CD14-positive monocyte (primary cell): ENCODE results near the gene KRTAP5-11. TPM values are rescaled to one million over a fixed set of nuclear protein-coding genes. Genes with fewer than 3 reads are reported as not detected.
"Not testable (repeated sequence)": the region's sequence is repeated elsewhere in the genome, so short reads cannot be mapped to it uniquely, and the experiment has no call there.

ENCODE experiments used
- DNase-seq, 3 donors: peaks; one replicate each; pipeline ENCODE4 v3.0.0-alpha.2; 2011 to 2022
- H2AFZ ChIP-seq: 2 replicates; pipeline ENCODE4 v1.6.0; 2012; ENCODE audit warnings: mild to moderate bottlenecking, low read depth, low read length, inconsistent platforms; ENCODE audit not compliant: insufficient read depth, poor library complexity, severe bottlenecking
- H3K27ac ChIP-seq, 2 donors: 1 replicate in 1 of 2; 2 replicates in 1 of 2; pipeline ENCODE4 v1.5.1; 2012 to 2013; ENCODE audit warnings: low read length in 2 of 2, control low read depth in 1 of 2, inconsistent platforms in 1 of 2, low read depth in 1 of 2, mild to moderate bottlenecking in 1 of 2
- H3K27me3 ChIP-seq, 2 donors: one replicate each; pipeline versions ENCODE4 v1.6.0 to v1.6.1; 2011 to 2013; ENCODE audit warnings: low read length in 2 of 2; ENCODE audit not compliant: control insufficient read depth in 2 of 2, insufficient read depth in 2 of 2
- H3K36me3 ChIP-seq, 2 donors: replicated peaks in 1 of 2; 1 replicate in 1 of 2; 2 replicates in 1 of 2; pipeline versions ENCODE4 v1.5.1 to v1.6.1; 2012 to 2013; ENCODE audit warnings: low read length in 2 of 2, control low read depth in 1 of 2, inconsistent platforms in 1 of 2, mild to moderate bottlenecking in 1 of 2; ENCODE audit not compliant: insufficient read depth in 2 of 2, control insufficient read depth in 1 of 2
- H3K4me1 ChIP-seq, 2 donors: 1 replicate in 1 of 2; 2 replicates in 1 of 2; pipeline versions ENCODE4 v1.5.1 to v1.6.1; 2012 to 2013; ENCODE audit warnings: low read length in 2 of 2, control low read depth in 1 of 2, inconsistent platforms in 1 of 2, mild to moderate bottlenecking in 1 of 2, moderate library complexity in 1 of 2; ENCODE audit not compliant: insufficient read depth in 2 of 2, control insufficient read depth in 1 of 2
- H3K4me2 ChIP-seq: replicated peaks from 2 replicates; pipeline ENCODE3; 2012; ENCODE audit warnings: low read length, moderate library complexity, mild to moderate bottlenecking; ENCODE audit not compliant: poor library complexity, severe bottlenecking; ENCODE audit errors: extremely low read depth
- H3K4me3 ChIP-seq, 3 experiments: fragments of 200-600 bp in 1 of 3; sonication (generic) in 1 of 3; replicated peaks in 1 of 3; 1 replicate in 2 of 3; 2 replicates in 1 of 3; pipeline ENCODE4 v1.5.1; 2011 to 2013; ENCODE audit warnings: low read length in 3 of 3, mild to moderate bottlenecking in 3 of 3, control low read depth in 2 of 3, low read depth in 2 of 3, inconsistent platforms in 1 of 3, moderate library complexity in 1 of 3
- H3K79me2 ChIP-seq: 2 replicates; pipeline ENCODE4 v1.6.0; 2012; ENCODE audit warnings: mild to moderate bottlenecking, control low read depth, inconsistent platforms, low read length, moderate library complexity; ENCODE audit not compliant: insufficient read depth
- H3K9ac ChIP-seq: 2 replicates; pipeline ENCODE4 v1.6.0; 2017; ENCODE audit warnings: low read length, mild to moderate bottlenecking; ENCODE audit not compliant: insufficient read depth, poor library complexity, severe bottlenecking
- H3K9me3 ChIP-seq, 2 donors: replicated peaks in 1 of 2; 1 replicate in 1 of 2; 2 replicates in 1 of 2; pipeline versions ENCODE4 v1.5.1 to v1.6.1; 2012 to 2013; ENCODE audit warnings: low read length in 2 of 2, control low read depth in 1 of 2; ENCODE audit not compliant: control insufficient read depth in 1 of 2, insufficient read depth in 1 of 2
- H4K20me1 ChIP-seq: 2 replicates; pipeline ENCODE4 v1.6.0; 2012; ENCODE audit warnings: mild to moderate bottlenecking, low read length, control low read depth, moderate library complexity; ENCODE audit not compliant: insufficient read depth
- H3K27ac Mint-ChIP-seq, 7 donors: one replicate each; pipeline ENCODE4 v1.8.0; 2020; ENCODE audit warnings: mild to moderate bottlenecking in 7 of 7, mixed read lengths in 7 of 7, moderate library complexity in 6 of 7, inconsistent platforms in 2 of 7
- H3K27me3 Mint-ChIP-seq, 3 donors: one replicate each; pipeline ENCODE4 v1.8.0; 2021 to 2022; ENCODE audit warnings: low read depth in 3 of 3, mild to moderate bottlenecking in 3 of 3, mixed read lengths in 3 of 3, moderate library complexity in 3 of 3, inconsistent platforms in 1 of 3
- H3K36me3 Mint-ChIP-seq, 2 donors: one replicate each; pipeline ENCODE4 v1.8.0; 2020; ENCODE audit warnings: mixed read lengths in 2 of 2, inconsistent platforms in 1 of 2, mild to moderate bottlenecking in 1 of 2
- H3K4me1 Mint-ChIP-seq: one replicate; pipeline ENCODE4 v1.8.0; 2020; ENCODE audit warnings: mild to moderate bottlenecking, mixed read lengths
- H3K4me3 Mint-ChIP-seq, 2 donors: one replicate each; pipeline ENCODE4 v1.8.0; 2020; ENCODE audit warnings: mild to moderate bottlenecking in 2 of 2, mixed read lengths in 2 of 2, moderate library complexity in 1 of 2
- H3K9me3 Mint-ChIP-seq, 7 donors: one replicate each; pipeline ENCODE4 v1.8.0; 2020 to 2022; ENCODE audit warnings: mixed read lengths in 7 of 7, mild to moderate bottlenecking in 6 of 7, moderate library complexity in 6 of 7, inconsistent platforms in 2 of 7
- WGBS: methylation state at CpG from one replicate; pipeline ENCODE4 v1.1.5; 2013; ENCODE audit warnings: missing lambda C conversion rate; ENCODE audit not compliant: insufficient coverage; 5-methylcytosine and 5-hydroxymethylcytosine counted together
- intact Hi-C, 2 donors: fragments of 100-400 bp; cut with micrococcal nuclease; formaldehyde crosslinking; loops; one replicate each; pipeline versions ENCODE4 v1.15.0 to v1.15.1; 2023
- polyA plus RNA-seq, 3 donors: library from polyadenylated mRNA; depleted of rRNA in 1 of 3; unstranded in 2 of 3; stranded (reverse) in 1 of 3; fragments of 300-500 nt in 2 of 3; fragments of >200 nt in 1 of 3; fragmentation: Illumina TruSeq in 2 of 3; gene quantifications; 1 replicate in 2 of 3; 2 replicates in 1 of 3; pipeline ENCODE4 v1.2.3, GENCODE V29; 2012 to 2021
- TF ChIP-seq, protein P1 (sequence below): fragments of 200-600 bp; IDR thresholded peaks from one replicate; pipeline ENCODE4 v1.8.0; 2022; ENCODE audit warnings: antibody characterized with exemption, mild to moderate bottlenecking

The KRTAP5-11 gene
- polyA plus RNA-seq, 3 donors = not detected

DNA sequence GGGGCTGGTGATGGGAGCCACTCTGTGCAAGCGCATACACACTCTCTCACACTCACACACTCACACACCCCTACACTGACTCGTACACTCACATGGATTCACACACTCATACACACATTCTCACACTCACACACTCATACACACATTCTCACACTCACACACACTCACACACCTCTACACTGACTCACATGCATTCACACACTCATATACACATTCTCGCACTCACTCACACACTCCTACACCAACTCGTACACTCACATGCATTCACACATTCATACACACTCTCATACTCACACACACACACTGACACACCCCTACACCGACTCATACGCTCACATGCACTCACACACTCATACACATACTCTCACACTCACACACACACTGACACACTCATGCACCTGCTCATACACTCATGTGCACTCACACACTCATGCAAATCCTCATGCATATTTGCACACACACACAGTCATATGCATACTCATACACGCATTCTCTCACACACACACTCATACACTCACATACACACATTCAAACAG is 5.1 kb downstream of the KRTAP5-11 start:
- Histone ChIP-seq H3K9ac (no peak overlapping the region), H3K4me1 (no peaks in the 10 kb centered on the region), H3K36me3 (no peaks in the 10 kb centered on the region), H3K4me3 (no peak overlapping the region), H3K9me3 (no peaks in the 10 kb centered on the region), H4K20me1 (no peaks in the 10 kb centered on the region), H3K79me2 (no peaks in the 10 kb centered on the region), H3K4me2 (no peak overlapping the region), H2AFZ (no peak overlapping the region), H3K27ac (no peak overlapping the region), H3K27me3 (no peaks in the 10 kb centered on the region)
- intact Hi-C loops = no loop called here
- H3K36me3 Mint-ChIP-seq = no peaks in the 10 kb centered on the region
- H3K27me3 Mint-ChIP-seq = peaks cover 1 to 7% (median 6%) of the 10 kb centered on the region in 3 donors
- no peak for DNase-seq
- H3K4me1 Mint-ChIP-seq = peaks cover 7% of the 10 kb centered on the region
- WGBS = 96% methylated on average over 7 of the region's 7 CpGs
- no peak overlapping the region for H3K27ac Mint-ChIP-seq
- no peak overlapping the region for H3K4me3 Mint-ChIP-seq
- TF ChIP-seq, protein P1, sequence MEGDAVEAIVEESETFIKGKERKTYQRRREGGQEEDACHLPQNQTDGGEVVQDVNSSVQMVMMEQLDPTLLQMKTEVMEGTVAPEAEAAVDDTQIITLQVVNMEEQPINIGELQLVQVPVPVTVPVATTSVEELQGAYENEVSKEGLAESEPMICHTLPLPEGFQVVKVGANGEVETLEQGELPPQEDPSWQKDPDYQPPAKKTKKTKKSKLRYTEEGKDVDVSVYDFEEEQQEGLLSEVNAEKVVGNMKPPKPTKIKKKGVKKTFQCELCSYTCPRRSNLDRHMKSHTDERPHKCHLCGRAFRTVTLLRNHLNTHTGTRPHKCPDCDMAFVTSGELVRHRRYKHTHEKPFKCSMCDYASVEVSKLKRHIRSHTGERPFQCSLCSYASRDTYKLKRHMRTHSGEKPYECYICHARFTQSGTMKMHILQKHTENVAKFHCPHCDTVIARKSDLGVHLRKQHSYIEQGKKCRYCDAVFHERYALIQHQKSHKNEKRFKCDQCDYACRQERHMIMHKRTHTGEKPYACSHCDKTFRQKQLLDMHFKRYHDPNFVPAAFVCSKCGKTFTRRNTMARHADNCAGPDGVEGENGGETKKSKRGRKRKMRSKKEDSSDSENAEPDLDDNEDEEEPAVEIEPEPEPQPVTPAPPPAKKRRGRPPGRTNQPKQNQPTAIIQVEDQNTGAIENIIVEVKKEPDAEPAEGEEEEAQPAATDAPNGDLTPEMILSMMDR = no peak
- H3K9me3 Mint-ChIP-seq = no peaks in the 10 kb centered on the region

DNA sequence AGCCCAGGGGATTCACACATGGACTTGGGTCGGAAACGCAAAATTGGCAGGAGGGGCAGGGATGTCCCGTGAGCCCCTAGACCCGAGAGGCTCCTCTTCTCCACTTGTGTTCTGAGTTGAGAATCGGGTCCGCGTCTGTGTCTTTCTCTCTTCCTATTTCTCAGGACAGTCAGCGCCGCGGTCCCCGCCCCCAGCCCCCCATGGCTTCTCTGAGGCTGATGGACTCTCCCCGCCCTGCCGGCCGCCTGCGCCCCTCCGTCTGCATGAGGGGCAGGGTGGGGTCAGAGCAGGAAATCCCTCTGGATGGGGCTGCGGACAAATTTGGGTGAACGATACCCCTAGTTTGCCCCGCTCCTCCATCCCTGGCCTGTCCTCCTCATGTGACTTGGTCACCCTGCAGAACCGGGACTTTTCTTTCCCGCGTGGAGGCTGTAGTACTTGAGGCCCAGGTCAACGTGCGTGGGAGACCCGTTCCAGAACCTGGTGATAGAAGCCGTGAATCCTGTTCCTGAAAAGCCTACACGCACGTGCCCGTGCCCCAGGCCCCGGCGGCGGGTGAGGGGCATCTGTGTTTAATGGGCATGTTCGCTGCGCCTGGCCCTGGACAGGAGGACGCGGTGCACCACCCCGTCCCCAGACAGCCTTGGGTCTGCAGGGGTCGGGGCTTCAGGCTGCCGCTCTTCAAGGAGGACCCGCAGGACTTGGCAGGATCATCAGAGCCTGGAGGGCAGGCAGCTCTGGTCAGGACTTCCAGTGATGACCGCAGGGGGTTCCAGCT is 5.8 kb downstream of the KRTAP5-11 start:
- H3K4me3 ChIP-seq, H3K27ac ChIP-seq, H3K27ac Mint-ChIP-seq, DNase-seq, H4K20me1 ChIP-seq, H3K9me3 Mint-ChIP-seq, H3K4me2 ChIP-seq, H3K4me1 Mint-ChIP-seq, H3K9me3 ChIP-seq, H3K27me3 Mint-ChIP-seq, H3K9ac ChIP-seq, H3K4me1 ChIP-seq, H3K36me3 Mint-ChIP-seq, H3K4me3 Mint-ChIP-seq, H3K79me2 ChIP-seq, H3K36me3 ChIP-seq, H2AFZ ChIP-seq, H3K27me3 ChIP-seq, intact Hi-C loops: not testable (repeated sequence)
- 91% methylated on average over 19 of the region's 41 CpGs for WGBS
